Prostate gland (tissue), 2 donors: ENCODE results near the gene ABCD2.

Experiments
- POLR2A ChIP-seq: fragments of 450-650 bp; IDR thresholded peaks from one replicate; pipeline ENCODE4 v1.6.1; 2016; ENCODE audit warnings: antibody characterized with exemption, mild to moderate bottlenecking
- POLR2AphosphoS5 ChIP-seq: sonication (generic); formaldehyde crosslinking; IDR thresholded peaks from one replicate; pipeline ENCODE4 v1.6.1; 2017; ENCODE audit warnings: antibody characterized with exemption
- TF ChIP-seq, protein P1 (sequence below), 4 experiments: fragments of 200-600 bp in 2 of 4; fragments of 450-650 bp in 2 of 4; sonication (generic) in 2 of 4; IDR thresholded peaks; 1 replicate in 3 of 4; 2 replicates in 1 of 4; pipeline ENCODE4 v1.5.1; 2016 to 2019; ENCODE audit warnings: antibody characterized with exemption in 4 of 4, mild to moderate bottlenecking in 2 of 4, moderate library complexity in 2 of 4

DNA sequence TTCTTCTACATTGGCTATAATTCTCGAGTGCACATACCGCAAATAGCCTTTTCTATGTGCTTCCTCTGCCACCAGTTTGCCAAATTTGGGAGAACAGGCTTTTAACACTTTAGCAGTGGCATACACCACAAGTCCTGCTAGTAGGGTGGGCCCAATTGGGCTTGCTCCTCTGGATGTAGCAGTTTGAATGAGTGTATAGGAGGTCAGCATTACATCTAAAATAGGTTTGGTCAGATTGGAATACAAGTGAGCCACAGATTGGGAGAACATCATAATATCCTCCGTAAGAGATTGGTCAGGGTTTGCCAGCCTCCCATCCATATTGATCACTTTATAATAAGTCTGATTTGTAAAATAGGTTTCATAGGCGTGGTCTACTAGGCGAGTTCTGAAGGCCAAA, 902 bp downstream of the ABCD2 start:
- TF ChIP-seq, protein P1, sequence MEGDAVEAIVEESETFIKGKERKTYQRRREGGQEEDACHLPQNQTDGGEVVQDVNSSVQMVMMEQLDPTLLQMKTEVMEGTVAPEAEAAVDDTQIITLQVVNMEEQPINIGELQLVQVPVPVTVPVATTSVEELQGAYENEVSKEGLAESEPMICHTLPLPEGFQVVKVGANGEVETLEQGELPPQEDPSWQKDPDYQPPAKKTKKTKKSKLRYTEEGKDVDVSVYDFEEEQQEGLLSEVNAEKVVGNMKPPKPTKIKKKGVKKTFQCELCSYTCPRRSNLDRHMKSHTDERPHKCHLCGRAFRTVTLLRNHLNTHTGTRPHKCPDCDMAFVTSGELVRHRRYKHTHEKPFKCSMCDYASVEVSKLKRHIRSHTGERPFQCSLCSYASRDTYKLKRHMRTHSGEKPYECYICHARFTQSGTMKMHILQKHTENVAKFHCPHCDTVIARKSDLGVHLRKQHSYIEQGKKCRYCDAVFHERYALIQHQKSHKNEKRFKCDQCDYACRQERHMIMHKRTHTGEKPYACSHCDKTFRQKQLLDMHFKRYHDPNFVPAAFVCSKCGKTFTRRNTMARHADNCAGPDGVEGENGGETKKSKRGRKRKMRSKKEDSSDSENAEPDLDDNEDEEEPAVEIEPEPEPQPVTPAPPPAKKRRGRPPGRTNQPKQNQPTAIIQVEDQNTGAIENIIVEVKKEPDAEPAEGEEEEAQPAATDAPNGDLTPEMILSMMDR (IDR thresholded peaks at IDR 0.05), result no peak
- no peak for TF ChIP-seq POLR2A
- TF ChIP-seq POLR2AphosphoS5, result no peak
